H9 (cell line): ENCODE results near the gene CFAP410. TPM values are rescaled to one million over a fixed set of nuclear protein-coding genes. Genes with fewer than 3 reads are reported as not detected.
"Not testable (repeated sequence)": the region's sequence is repeated elsewhere in the genome, so short reads cannot be mapped to it uniquely, and the experiment has no call there.

Experiments used
- DNase-seq: peaks from one replicate; pipeline ENCODE4 v3.0.0-alpha.2; 2017
- H2AFZ ChIP-seq: one replicate; pipeline ENCODE4 v1.6.1; 2013; ENCODE audit warnings: mild to moderate bottlenecking, low read length, control low read depth, moderate library complexity
- H2AK5ac ChIP-seq: 2 replicates; pipeline ENCODE4 v1.6.1; 2013; ENCODE audit warnings: low read length, control low read depth, mixed read lengths; ENCODE audit not compliant: insufficient read length
- H2BK120ac ChIP-seq: one replicate; pipeline ENCODE4 v1.6.1; 2013; ENCODE audit warnings: low read depth, mild to moderate bottlenecking, low read length, control low read depth, inconsistent platforms; ENCODE audit not compliant: poor library complexity, severe bottlenecking
- H2BK12ac ChIP-seq: 2 replicates; pipeline ENCODE4 v1.6.1; 2013; ENCODE audit warnings: low read length, control low read depth, mixed read lengths, low read depth; ENCODE audit not compliant: insufficient read length
- H2BK15ac ChIP-seq: 2 replicates; pipeline ENCODE4 v1.6.1; 2013; ENCODE audit warnings: low read depth, low read length, control low read depth
- H2BK20ac ChIP-seq: one replicate; pipeline ENCODE4 v1.6.1; 2013; ENCODE audit warnings: low read depth, mild to moderate bottlenecking, low read length, control low read depth, inconsistent platforms; ENCODE audit not compliant: poor library complexity, severe bottlenecking
- H2BK5ac ChIP-seq: 2 replicates; pipeline ENCODE4 v1.6.1; 2013; ENCODE audit warnings: low read length, control low read depth, mixed read lengths; ENCODE audit not compliant: insufficient read length
- H3K14ac ChIP-seq: 2 replicates; pipeline ENCODE4 v1.6.1; 2013; ENCODE audit warnings: low read length, control low read depth; ENCODE audit not compliant: insufficient read depth
- H3K18ac ChIP-seq: 2 replicates; pipeline ENCODE4 v1.6.1; 2013; ENCODE audit warnings: low read depth, mild to moderate bottlenecking, mixed read lengths, low read length, control low read depth; ENCODE audit not compliant: insufficient read length
- H3K23ac ChIP-seq: 2 replicates; pipeline ENCODE4 v1.6.1; 2013; ENCODE audit warnings: low read length, control low read depth, mixed read lengths, low read depth; ENCODE audit not compliant: insufficient read length
- H3K23me2 ChIP-seq: 2 replicates; pipeline ENCODE4 v1.6.1; 2013; ENCODE audit warnings: low read depth, mild to moderate bottlenecking, mixed read lengths, low read length, control low read depth; ENCODE audit not compliant: insufficient read length, poor library complexity, severe bottlenecking
- H3K27ac ChIP-seq: 2 replicates; pipeline ENCODE4 v1.5.1; 2013; ENCODE audit warnings: low read length, control low read depth, mixed read lengths, low read depth; ENCODE audit not compliant: insufficient read length
- H3K27me3 ChIP-seq: 2 replicates; pipeline ENCODE4 v1.6.1; 2013; ENCODE audit warnings: low read length, control low read depth, inconsistent platforms; ENCODE audit not compliant: insufficient read depth
- H3K4ac ChIP-seq: 2 replicates; pipeline ENCODE4 v1.6.1; 2013; ENCODE audit warnings: low read depth, mild to moderate bottlenecking, control low read depth, inconsistent platforms, low read length, moderate library complexity
- H3K4me1 ChIP-seq: 2 replicates; pipeline ENCODE4 v1.6.1; 2013; ENCODE audit warnings: low read length, control low read depth, inconsistent platforms; ENCODE audit not compliant: insufficient read depth
- H3K4me2 ChIP-seq: 2 replicates; pipeline ENCODE4 v1.6.1; 2013; ENCODE audit warnings: low read length, control low read depth, mixed read lengths; ENCODE audit not compliant: insufficient read length, insufficient read depth
- H3K56ac ChIP-seq: 2 replicates; pipeline ENCODE4 v1.6.1; 2013; ENCODE audit warnings: low read depth, mild to moderate bottlenecking, mixed read lengths, low read length, control low read depth; ENCODE audit not compliant: insufficient read length
- H3K79me1 ChIP-seq: 2 replicates; pipeline ENCODE4 v1.6.1; 2013; ENCODE audit warnings: low read depth, mild to moderate bottlenecking, moderate library complexity, low read length, control low read depth, inconsistent platforms; ENCODE audit not compliant: insufficient read depth, poor library complexity, severe bottlenecking
- H3K79me2 ChIP-seq: 2 replicates; pipeline ENCODE4 v1.6.1; 2013; ENCODE audit warnings: low read length, control low read depth, inconsistent platforms; ENCODE audit not compliant: insufficient read depth
- H3K9ac ChIP-seq: 2 replicates; pipeline ENCODE4 v1.6.1; 2013; ENCODE audit warnings: low read length, control low read depth, mixed read lengths; ENCODE audit not compliant: insufficient read length; ENCODE audit errors: extremely low read depth
- H3K9me3 ChIP-seq: one replicate; pipeline ENCODE4 v1.6.1; 2013; ENCODE audit warnings: low read depth, low read length, inconsistent platforms; ENCODE audit not compliant: control insufficient read depth
- H3T11ph ChIP-seq: one replicate; pipeline ENCODE4 v1.6.1; 2013; ENCODE audit warnings: mild to moderate bottlenecking, low read length, control low read depth, inconsistent platforms
- H4K20me1 ChIP-seq: one replicate; pipeline ENCODE4 v1.6.1; 2013; ENCODE audit not compliant: control insufficient read depth, insufficient read length, insufficient read depth
- H4K5ac ChIP-seq: 2 replicates; pipeline ENCODE4 v1.6.1; 2013; ENCODE audit warnings: low read depth, mild to moderate bottlenecking, mixed read lengths, low read length, control low read depth; ENCODE audit not compliant: insufficient read length
- H4K8ac ChIP-seq: replicated peaks from 2 replicates; pipeline ENCODE4 v1.6.1; 2013; ENCODE audit warnings: low read length, control low read depth, mixed read lengths, low read depth; ENCODE audit not compliant: insufficient read length
- H4K91ac ChIP-seq: 2 replicates; pipeline ENCODE4 v1.6.1; 2013; ENCODE audit warnings: low read depth, mild to moderate bottlenecking, moderate library complexity, mixed read lengths, low read length, control low read depth; ENCODE audit not compliant: insufficient read length
- H3K27ac Mint-ChIP-seq, 3 experiments: 2 replicates in 2 of 3; 3 replicates in 1 of 3; pipeline ENCODE4 v1.8.0; 2020 to 2021; ENCODE audit warnings: mixed read lengths in 3 of 3, mild to moderate bottlenecking in 1 of 3, moderate library complexity in 1 of 3
- H3K27me3 Mint-ChIP-seq: 2 replicates; pipeline ENCODE4 v1.8.0; 2021; ENCODE audit warnings: low read depth, mild to moderate bottlenecking, moderate library complexity, mixed read lengths
- H3K36me3 Mint-ChIP-seq, 3 experiments: 2 replicates in 2 of 3; 3 replicates in 1 of 3; pipeline ENCODE4 v1.8.0; 2020 to 2021; ENCODE audit warnings: low read depth in 3 of 3, mixed read lengths in 3 of 3; ENCODE audit not compliant: insufficient read depth in 1 of 3
- H3K4me1 Mint-ChIP-seq, 2 experiments: 2 replicates each; pipeline ENCODE4 v1.8.0; 2020; ENCODE audit warnings: mixed read lengths in 2 of 2
- H3K4me3 Mint-ChIP-seq, 2 experiments: 2 replicates in 1 of 2; 3 replicates in 1 of 2; pipeline ENCODE4 v1.8.0; 2020 to 2021; ENCODE audit warnings: mild to moderate bottlenecking in 2 of 2, mixed read lengths in 2 of 2, moderate library complexity in 1 of 2
- H3K9me3 Mint-ChIP-seq, 2 experiments: 2 replicates in 1 of 2; 3 replicates in 1 of 2; pipeline ENCODE4 v1.8.0; 2020; ENCODE audit warnings: mild to moderate bottlenecking in 2 of 2, mixed read lengths in 2 of 2, moderate library complexity in 1 of 2
- WGBS: extraction: QIAGEN DNeasy Blood & Tissue Kit; methylation state at CpG from one replicate; pipeline ENCODE4 v1.1.7; 2013; ENCODE audit warnings: missing lambda C conversion rate, low lambda C conversion rate, mixed read lengths; ENCODE audit not compliant: insufficient read length; ENCODE audit errors: extremely low coverage; 5-methylcytosine and 5-hydroxymethylcytosine counted together
- total RNA-seq: library from RNA; stranded (reverse); gene quantifications from 2 replicates; pipeline ENCODE4 v1.2.1, GENCODE V29; 2021

The CFAP410 gene
- total RNA-seq, 1 experiment from 2014 or later: 17.0 TPM

DNA sequence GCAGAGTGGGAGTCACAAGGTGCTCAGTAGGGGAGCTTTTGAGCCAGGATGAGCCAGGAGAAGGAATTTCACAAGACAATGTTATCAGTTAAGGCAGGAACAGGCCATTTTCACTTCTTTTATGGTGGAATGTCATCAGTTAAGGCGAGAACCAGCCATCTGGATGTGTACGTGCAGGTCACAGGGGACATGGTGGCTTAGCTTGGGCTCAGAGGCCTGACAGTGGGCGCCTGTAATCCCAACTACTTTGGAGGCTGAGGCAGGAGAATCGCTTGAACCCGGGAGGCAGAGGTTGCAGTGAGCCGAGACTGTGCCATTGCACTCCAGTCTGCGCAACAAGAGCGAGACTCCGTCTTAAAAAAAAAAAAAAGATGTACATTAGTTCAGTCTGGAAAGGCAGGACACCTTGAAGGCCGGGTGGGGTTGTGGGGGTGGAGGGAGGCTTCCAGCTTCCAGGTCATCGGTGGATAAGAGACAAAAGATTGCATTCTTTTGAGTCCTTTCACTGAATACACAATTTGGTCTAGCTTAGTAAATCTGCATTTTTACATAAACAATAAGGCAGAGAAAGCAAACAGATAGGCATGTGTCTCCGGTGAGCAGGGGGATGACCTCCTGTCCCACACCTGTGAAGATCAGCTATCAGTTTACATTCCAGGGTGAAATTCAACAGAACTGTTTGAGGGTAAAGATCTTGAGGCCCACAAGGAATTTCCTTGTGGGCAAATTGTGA is 2.7 kb upstream of the CFAP410 start:
- not testable (repeated sequence) for H2BK12ac ChIP-seq, H3K56ac ChIP-seq, H3K9me3 ChIP-seq, H3K4me1 ChIP-seq, H3K9me3 Mint-ChIP-seq, H4K5ac ChIP-seq, H3K23me2 ChIP-seq, H2BK15ac ChIP-seq, H3K18ac ChIP-seq, H3K27me3 Mint-ChIP-seq, H4K8ac ChIP-seq, H2BK120ac ChIP-seq, H3K4ac ChIP-seq, H3K27me3 ChIP-seq, H3K23ac ChIP-seq, H2AFZ ChIP-seq, H4K91ac ChIP-seq, H3K27ac ChIP-seq, H2AK5ac ChIP-seq, H3K79me1 ChIP-seq, H3K36me3 Mint-ChIP-seq, H3K14ac ChIP-seq, DNase-seq, H4K20me1 ChIP-seq, H3K79me2 ChIP-seq, H3K4me3 Mint-ChIP-seq, H3T11ph ChIP-seq, H3K4me2 ChIP-seq, H3K9ac ChIP-seq, H2BK20ac ChIP-seq, H2BK5ac ChIP-seq
- Mint-ChIP-seq H3K4me1 (peaks cover 34 to 48% of the 10 kb centered on the region in 2 experiments), H3K27ac (peak overlapping the region in 2 of 3 experiments; percentile 52 to 81; a peak in 3 of 7 replicates)
- no CpG with 5 or more reads among the region's 12 CpGs for WGBS
